GM12891 (cell line): ENCODE data around the gene RPS21.

Source experiments
- PAX5 ChIP-seq: IDR thresholded peaks from 2 replicates; pipeline ENCODE4 v1.6.1; 2011; ENCODE audit warnings: low read length, moderate library complexity, mild to moderate bottlenecking; ENCODE audit not compliant: insufficient read depth, severe bottlenecking
- POLR2A ChIP-seq: IDR thresholded peaks from 2 replicates; pipeline ENCODE4 v1.6.1; 2011; ENCODE audit warnings: low read depth, low read length, control low read depth
- POLR2AphosphoS5 ChIP-seq: IDR thresholded peaks from 2 replicates; pipeline ENCODE4 v1.6.1; 2011; ENCODE audit warnings: low read depth, low read length, control low read depth
- SPI1 ChIP-seq: IDR thresholded peaks from 2 replicates; pipeline ENCODE4 v1.6.1; 2011; ENCODE audit warnings: low read depth, low read length, control low read depth
- TAF1 ChIP-seq: IDR thresholded peaks from 2 replicates; pipeline ENCODE4 v1.6.1; 2011; ENCODE audit warnings: low read depth, low read length, control low read depth

GRCh38 chr20:62363920-62364851 is 22.7 kb upstream of the RPS21 start:
- TF ChIP-seq POLR2AphosphoS5: no peak
- TF ChIP-seq TAF1: no peak
- no peak for TF ChIP-seq POLR2A
- no peak for TF ChIP-seq SPI1
- TF ChIP-seq PAX5: no peak
